SK-N-SH (cell line): ENCODE measurements around the gene HECTD3. TPM values are rescaled to one million over a fixed set of nuclear protein-coding genes. Genes with fewer than 3 reads are reported as not detected.
A peak's percentile ranks its signal among the peaks of the same experiment; 100 is the strongest.

Experiments used
- CTCF ChIA-PET: fragments of 300-600, 350-600 bp; formaldehyde crosslinking; extraction: SDS; loops from one replicate; lab custom pipeline; 2021; lab: Yijun Ruan, JAX
- POLR2A ChIA-PET: fragments of 350-600 bp; sonication (Branson Sonifier 250); formaldehyde crosslinking; extraction: SDS; loops from one replicate; lab custom pipeline; 2020; ENCODE audit warnings: antibody characterized with exemption, inconsistent platforms; lab: Yijun Ruan, JAX
- DNase-seq: peaks from one replicate; pipeline ENCODE4 v3.0.0; 2012
- H2AFZ ChIP-seq: fragments of 200-600 bp; sonication (generic); 2 replicates; pipeline ENCODE4 v1.8.1; 2016; ENCODE audit warnings: antibody characterized with exemption, mild to moderate bottlenecking, low read depth
- H3F3A ChIP-seq: fragments of 200-600 bp; sonication (generic); replicated peaks from 2 replicates; pipeline ENCODE3; 2016; ENCODE audit warnings: antibody characterized with exemption, mild to moderate bottlenecking; ENCODE audit not compliant: insufficient read depth
- H3K27ac ChIP-seq, 2 experiments: fragments of 200-500 bp in 1 of 2; fragments of 200-600 bp in 1 of 2; sonication (Bioruptor generic) in 1 of 2; sonication (generic), shearing (Covaris generic) in 1 of 2; 2 replicates each; pipeline versions ENCODE4 v1.5.1 to v1.6.1; 2014 to 2016; ENCODE audit warnings: low read depth in 2 of 2, inconsistent platforms in 1 of 2, low read length in 1 of 2, mild to moderate bottlenecking in 1 of 2, mixed read lengths in 1 of 2
- H3K27me3 ChIP-seq: fragments of 200-600 bp; sonication (generic), shearing (Covaris generic); 2 replicates; pipeline ENCODE4 v1.6.1; 2016; ENCODE audit warnings: mixed run types; ENCODE audit not compliant: insufficient read depth
- H3K36me3 ChIP-seq, 2 experiments: fragments of 200-500 bp in 1 of 2; fragments of 200-600 bp in 1 of 2; sonication (Bioruptor generic) in 1 of 2; sonication (generic) in 1 of 2; replicated peaks in 1 of 2; 2 replicates each; pipeline versions ENCODE3 to v1.5.1; 2014 to 2016; ENCODE audit warnings: low read length in 1 of 2, mild to moderate bottlenecking in 1 of 2; ENCODE audit not compliant: insufficient read depth in 2 of 2, control insufficient read depth in 1 of 2
- H3K4me1 ChIP-seq, 2 experiments: fragments of 200-500 bp in 1 of 2; fragments of 200-600 bp in 1 of 2; sonication (Bioruptor generic) in 1 of 2; sonication (generic), shearing (Covaris generic) in 1 of 2; 2 replicates each; pipeline versions ENCODE4 v1.5.1 to v1.6.1; 2014 to 2016; ENCODE audit warnings: low read depth in 1 of 2, low read length in 1 of 2, mixed run types in 1 of 2; ENCODE audit not compliant: insufficient read depth in 2 of 2, control insufficient read depth in 1 of 2
- H3K4me2 ChIP-seq: fragments of 200-600 bp; sonication (generic), shearing (Covaris generic); 2 replicates; pipeline ENCODE4 v1.6.1; 2017; ENCODE audit warnings: mixed run types
- H3K4me3 ChIP-seq, 2 experiments: fragments of 200-500 bp in 1 of 2; fragments of 200-600 bp in 1 of 2; sonication (Bioruptor generic) in 1 of 2; sonication (generic), shearing (Covaris generic) in 1 of 2; 2 replicates each; pipeline versions ENCODE4 v1.5.1 to v1.8.1; 2014 to 2016; ENCODE audit warnings: low read depth in 2 of 2, inconsistent platforms in 1 of 2, low read length in 1 of 2, mild to moderate bottlenecking in 1 of 2, mixed read lengths in 1 of 2, moderate library complexity in 1 of 2
- H3K79me2 ChIP-seq: fragments of 200-600 bp; sonication (generic); 2 replicates; pipeline ENCODE4 v1.8.1; 2017; ENCODE audit warnings: mild to moderate bottlenecking; ENCODE audit not compliant: insufficient read depth
- H3K9ac ChIP-seq: fragments of 200-600 bp; sonication (generic); 2 replicates; pipeline ENCODE4 v1.6.1; 2017; ENCODE audit warnings: mixed run types
- H3K9me2 ChIP-seq: fragments of 200-600 bp; sonication (generic); 2 replicates; pipeline ENCODE4 v1.6.1; 2017; ENCODE audit warnings: mixed run types
- H3K9me3 ChIP-seq: fragments of 200-600 bp; sonication (generic); 2 replicates; pipeline ENCODE4 v1.6.1; 2017; ENCODE audit warnings: mixed run types, mild to moderate bottlenecking, moderate library complexity
- H4K20me1 ChIP-seq: fragments of 200-600 bp; sonication (generic); 2 replicates; pipeline ENCODE4 v1.6.1; 2017; ENCODE audit warnings: mild to moderate bottlenecking, mixed run types; ENCODE audit not compliant: insufficient read depth
- EP300 ChIP-seq, 2 experiments: IDR thresholded peaks; 2 replicates each; pipeline versions ENCODE4 v1.4.0 to v1.6.1; 2012; ENCODE audit warnings: borderline replicate concordance in 1 of 2, low read depth in 1 of 2, low read length in 1 of 2
- EZH2phosphoT487 ChIP-seq: fragments of 200-600 bp; sonication (generic); IDR thresholded peaks from 2 replicates; pipeline ENCODE4 v1.6.1; 2017; ENCODE audit warnings: low read depth, mixed run types, mild to moderate bottlenecking, antibody characterized with exemption, moderate library complexity, borderline replicate concordance
- FOXJ3 ChIP-seq: sonication (generic); formaldehyde crosslinking; IDR thresholded peaks from 2 replicates; pipeline ENCODE4 v1.5.1; 2020; ENCODE audit warnings: mild to moderate bottlenecking, missing genetic modification reagents
- FOXM1 ChIP-seq: IDR thresholded peaks from 2 replicates; pipeline ENCODE4 v1.4.0; 2012; ENCODE audit warnings: low read depth, mild to moderate bottlenecking
- GABPA ChIP-seq: IDR thresholded peaks from 2 replicates; pipeline ENCODE4 v1.4.0; 2012; ENCODE audit warnings: low read depth, mild to moderate bottlenecking
- GATA2 ChIP-seq: sonication (generic); formaldehyde crosslinking; IDR thresholded peaks from 2 replicates; pipeline ENCODE4 v1.5.0; 2020; ENCODE audit warnings: mild to moderate bottlenecking, missing genetic modification reagents
- IRF3 ChIP-seq: fragments of 150-350 bp; IDR thresholded peaks from 2 replicates; pipeline ENCODE4 v1.6.1; 2016; ENCODE audit warnings: mild to moderate bottlenecking, low read depth, low read length
- JUND ChIP-seq: IDR thresholded peaks from 2 replicates; pipeline ENCODE4 v1.4.0; 2012
- MAX ChIP-seq: IDR thresholded peaks from 2 replicates; pipeline ENCODE4 v1.4.0; 2012; ENCODE audit warnings: low read depth
- MEF2A ChIP-seq: IDR thresholded peaks from 2 replicates; pipeline ENCODE4 v1.4.0; 2012; ENCODE audit warnings: low read depth, borderline replicate concordance
- NFIC ChIP-seq: IDR thresholded peaks from 2 replicates; pipeline ENCODE4 v1.4.0; 2012; ENCODE audit warnings: borderline replicate concordance
- NRF1 ChIP-seq: IDR thresholded peaks from 2 replicates; pipeline ENCODE4 v1.6.1; 2012; ENCODE audit warnings: low read depth, mild to moderate bottlenecking, low read length
- RCOR1 ChIP-seq: fragments of 150-350 bp; IDR thresholded peaks from 2 replicates; pipeline ENCODE4 v1.6.1; 2017; ENCODE audit warnings: antibody characterized with exemption, low read length
- REST ChIP-seq: IDR thresholded peaks from 2 replicates; pipeline ENCODE4 v1.6.1; 2012; ENCODE audit warnings: mild to moderate bottlenecking, low read depth, low read length, moderate library complexity
- RFX5 ChIP-seq: IDR thresholded peaks from 2 replicates; pipeline ENCODE4 v1.6.1; 2012; ENCODE audit warnings: mild to moderate bottlenecking, improper control_type of control experiment, low read length
- RXRA ChIP-seq: IDR thresholded peaks from 2 replicates; pipeline ENCODE4 v1.4.0; 2012; ENCODE audit warnings: low read depth, mild to moderate bottlenecking, borderline replicate concordance
- SIN3A ChIP-seq: IDR thresholded peaks from 2 replicates; pipeline ENCODE4 v1.6.1; 2012; ENCODE audit warnings: low read depth, mild to moderate bottlenecking, low read length, moderate library complexity, borderline replicate concordance
- SMC3 ChIP-seq: IDR thresholded peaks from 2 replicates; pipeline ENCODE4 v1.6.1; 2012; ENCODE audit warnings: low read depth, low read length, improper control_type of control experiment
- TCF12 ChIP-seq: IDR thresholded peaks from 2 replicates; pipeline ENCODE4 v1.4.0; 2012
- WGBS: methylation state at CpG from one replicate; pipeline ENCODE4 v1.1.6; 2017; ENCODE audit warnings: low lambda C conversion rate; 5-methylcytosine and 5-hydroxymethylcytosine counted together
- polyA plus RNA-seq, 3 experiments: library from polyadenylated mRNA; depleted of rRNA; stranded (reverse); fragments of >200 nt; gene quantifications; 2 replicates each; pipeline ENCODE4 v1.2.3, GENCODE V29; 2012
- TF ChIP-seq, protein P1 (sequence below): IDR thresholded peaks from 2 replicates; pipeline ENCODE4; 2012
- TF ChIP-seq, protein P2 (sequence below): fragments of 150-350 bp; IDR thresholded peaks from 2 replicates; pipeline ENCODE4 v1.6.1; 2017; ENCODE audit warnings: antibody characterized with exemption, low read length, low read depth, borderline replicate concordance

The HECTD3 gene
- polyA plus RNA-seq, 1 of the 3 experiments (the other 2 are of a cell fraction) = 39.3 TPM

GRCh38 chr1:45009296-45009865, 1.7 kb downstream of the HECTD3 start:
- Histone ChIP-seq H2AFZ (no peak overlapping the region), H3K27me3 (no peaks in the 10 kb centered on the region), H3K4me2 (peak overlapping the region; percentile 99), H3F3A (peaks cover 5% of the 10 kb centered on the region), H3K4me1 (peaks cover 6 to 32% of the 10 kb centered on the region in 2 experiments), H3K79me2 (peaks cover 39% of the 10 kb centered on the region; the same call in 1 of the 2 replicates), H3K4me3 (peak overlapping the region; percentile 93 to 96; a peak in 1 of 4 replicates), H3K27ac (no peak overlapping the region), H3K9me3 (no peaks in the 10 kb centered on the region), H3K9ac (no peak overlapping the region), H3K36me3 (peaks cover 10 to 51% of the 10 kb centered on the region in 2 experiments), H4K20me1 (no peaks in the 10 kb centered on the region), H3K9me2 (no peaks in the 10 kb centered on the region)
- TF ChIP-seq NFIC = no peak
- TF ChIP-seq TCF12 = no peak
- no peak for TF ChIP-seq FOXM1
- TF ChIP-seq GABPA = no peak
- no peak for TF ChIP-seq GATA2 (CRISPR knock-in tag)
- TF ChIP-seq NRF1 = no peak
- TF ChIP-seq EZH2phosphoT487 = no peak
- TF ChIP-seq FOXJ3 (CRISPR knock-in tag) = no peak
- no peak for TF ChIP-seq SMC3
- no peak for TF ChIP-seq IRF3
- no peak for TF ChIP-seq MEF2A
- no peak for TF ChIP-seq MAX
- TF ChIP-seq EP300 (IDR thresholded peaks at IDR 0.05; ENCODE audit: borderline replicate concordance in 1 of 2, low read depth in 1 of 2, low read length in 1 of 2) = no peak
- TF ChIP-seq JUND = no peak
- TF ChIP-seq, protein P1, sequence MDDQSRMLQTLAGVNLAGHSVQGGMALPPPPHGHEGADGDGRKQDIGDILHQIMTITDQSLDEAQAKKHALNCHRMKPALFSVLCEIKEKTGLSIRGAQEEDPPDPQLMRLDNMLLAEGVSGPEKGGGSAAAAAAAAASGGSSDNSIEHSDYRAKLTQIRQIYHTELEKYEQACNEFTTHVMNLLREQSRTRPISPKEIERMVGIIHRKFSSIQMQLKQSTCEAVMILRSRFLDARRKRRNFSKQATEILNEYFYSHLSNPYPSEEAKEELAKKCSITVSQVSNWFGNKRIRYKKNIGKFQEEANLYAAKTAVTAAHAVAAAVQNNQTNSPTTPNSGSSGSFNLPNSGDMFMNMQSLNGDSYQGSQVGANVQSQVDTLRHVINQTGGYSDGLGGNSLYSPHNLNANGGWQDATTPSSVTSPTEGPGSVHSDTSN = no peak
- no peak for DNase-seq
- 100% methylated on average over 10 of the region's 11 CpGs for WGBS
- CTCF ChIA-PET = interaction anchor here (0.7 to 13.4 kb wide), 5 partner anchors 9 to 678 kb away, joined by 3 to 470 read pairs (median 4); no protein-coding TSS in a partner anchor
- POLR2A ChIA-PET = no interaction called here

GRCh38 chr1:45008516-45008915, 2.6 kb downstream of the HECTD3 start:
- Histone ChIP-seq H3K36me3 (peaks cover 10 to 52% of the 10 kb centered on the region in 2 experiments), H4K20me1 (no peaks in the 10 kb centered on the region), H3K27me3 (no peaks in the 10 kb centered on the region), H3K79me2 (peaks cover 35% of the 10 kb centered on the region; the same call in 1 of the 2 replicates), H3K27ac (no peak overlapping the region), H3K4me3 (no peak overlapping the region), H3K4me1 (peaks cover 6 to 27% of the 10 kb centered on the region in 2 experiments), H3K4me2 (no peak overlapping the region), H3K9me3 (no peaks in the 10 kb centered on the region), H3K9me2 (no peaks in the 10 kb centered on the region), H3F3A (peaks cover 5% of the 10 kb centered on the region), H3K9ac (no peak overlapping the region), H2AFZ (no peak overlapping the region)
- no peak for DNase-seq
- ChIA-PET POLR2A (no interaction called here), CTCF (interaction anchor here (2.0 kb wide), 1 partner anchor 10 kb away, joined by 9 read pairs; no protein-coding TSS in a partner anchor)
- WGBS = 93% methylated on average over 9 of the region's 12 CpGs
- no peak for TF ChIP-seq SIN3A
- no peak for TF ChIP-seq GATA2 (CRISPR knock-in tag)
- TF ChIP-seq RFX5 = no peak
- no peak for TF ChIP-seq REST
- no peak for TF ChIP-seq RCOR1
- TF ChIP-seq EP300 (IDR thresholded peaks at IDR 0.05; ENCODE audit: borderline replicate concordance in 1 of 2, low read depth in 1 of 2, low read length in 1 of 2) = no peak
- TF ChIP-seq JUND = no peak
- TF ChIP-seq MAX = no peak
- TF ChIP-seq, protein P2, sequence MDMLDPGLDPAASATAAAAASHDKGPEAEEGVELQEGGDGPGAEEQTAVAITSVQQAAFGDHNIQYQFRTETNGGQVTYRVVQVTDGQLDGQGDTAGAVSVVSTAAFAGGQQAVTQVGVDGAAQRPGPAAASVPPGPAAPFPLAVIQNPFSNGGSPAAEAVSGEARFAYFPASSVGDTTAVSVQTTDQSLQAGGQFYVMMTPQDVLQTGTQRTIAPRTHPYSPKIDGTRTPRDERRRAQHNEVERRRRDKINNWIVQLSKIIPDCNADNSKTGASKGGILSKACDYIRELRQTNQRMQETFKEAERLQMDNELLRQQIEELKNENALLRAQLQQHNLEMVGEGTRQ = no peak
- no peak for TF ChIP-seq RXRA
